GM12878 (cell line): ENCODE data around the gene HIPK4. TPM values are rescaled to one million over a fixed set of nuclear protein-coding genes. Genes with fewer than 3 reads are reported as not detected.

Source experiments
- ATAC-seq: fragments of 200-7000 bp; cut with Tn5 transposase; 3 replicates; pipeline ENCODE4 v1.9.1; 2020; ENCODE audit warnings: mild to moderate bottlenecking, moderate library complexity
- BruUV-seq: library from RNA; stranded (reverse); fragments of 400-500 nt; replicated peaks from 2 replicates; lab custom pipeline; 2021; lab: Mats Ljungman, UMichigan
- CTCF ChIA-PET: fragments of 300-600 bp; sonication (Branson Sonifier 250); formaldehyde crosslinking; extraction: SDS; loops from one replicate; lab custom pipeline; 2021; ENCODE audit warnings: inconsistent platforms; lab: Yijun Ruan, JAX
- POLR2A ChIA-PET: fragments of 350-600 bp; formaldehyde crosslinking; extraction: SDS; loops from one replicate; lab custom pipeline; 2021; ENCODE audit warnings: inconsistent platforms; lab: Charles Lee
- RAD21 ChIA-PET: fragments of 300-600 bp; sonication (Branson Sonifier 250); formaldehyde crosslinking; loops from one replicate; lab custom pipeline; 2023; ENCODE audit warnings: antibody characterized with exemption; ENCODE audit not compliant: unreplicated experiment; lab: Charles Lee
- SMC1A ChIA-PET: fragments of 300-600 bp; sonication (Branson Sonifier 250); formaldehyde crosslinking; loops from one replicate; lab custom pipeline; 2023; ENCODE audit not compliant: unreplicated experiment, uncharacterized antibody; lab: Charles Lee
- DNase-seq: peaks from one replicate; pipeline ENCODE4 v3.0.0-alpha.2; 2011; ENCODE audit warnings: low read depth, low spot score
- FAIRE-seq: peaks from 3 replicates; lab custom pipeline; 2011; peaks lifted over from hg19 to GRCh38; lab: Jason Lieb, UNC
- H2AFZ ChIP-seq: 2 replicates; pipeline ENCODE4 v1.6.0; 2011; ENCODE audit warnings: low read depth, low read length, control low read depth; ENCODE audit not compliant: control insufficient read depth
- H3K27ac ChIP-seq: 2 replicates; pipeline ENCODE4 v1.5.1; 2011; ENCODE audit warnings: control low read depth; ENCODE audit not compliant: control insufficient read depth, insufficient read depth
- H3K27me3 ChIP-seq, 2 experiments: replicated peaks in 1 of 2; 2 replicates each; pipeline versions ENCODE4 v1.6.0 to v1.6.1; 2011; ENCODE audit warnings: low read length in 1 of 2; ENCODE audit not compliant: control insufficient read depth in 2 of 2, insufficient read depth in 2 of 2
- H3K36me3 ChIP-seq, 2 experiments: 2 replicates each; pipeline ENCODE4 v1.5.1; 2011; ENCODE audit warnings: low read length in 1 of 2; ENCODE audit not compliant: control insufficient read depth in 2 of 2, insufficient read depth in 2 of 2
- H3K4me1 ChIP-seq: 2 replicates; pipeline ENCODE4 v1.6.1; 2011; ENCODE audit warnings: mild to moderate bottlenecking, low read length, moderate library complexity, mixed read lengths; ENCODE audit not compliant: control insufficient read depth, insufficient read depth
- H3K4me2 ChIP-seq: 2 replicates; pipeline ENCODE4 v1.6.0; 2011; ENCODE audit warnings: control low read depth; ENCODE audit not compliant: control insufficient read depth, insufficient read depth
- H3K4me3 ChIP-seq: fragments of 200-600 bp; sonication (generic); 2 replicates; pipeline ENCODE4 v1.5.1; 2016
- H3K79me2 ChIP-seq: 2 replicates; pipeline ENCODE4 v1.6.0; 2011; ENCODE audit warnings: low read length; ENCODE audit not compliant: control insufficient read depth, insufficient read depth
- H3K9ac ChIP-seq: 2 replicates; pipeline ENCODE4 v1.8.0; 2011; ENCODE audit warnings: low read length, control low read depth, mixed read lengths; ENCODE audit not compliant: control insufficient read depth, insufficient read depth
- H3K9me3 ChIP-seq: replicated peaks from 3 replicates; pipeline ENCODE4 v1.5.1; 2011; ENCODE audit warnings: mild to moderate bottlenecking, low read length; ENCODE audit not compliant: control insufficient read depth, insufficient read depth
- H4K20me1 ChIP-seq: 2 replicates; pipeline ENCODE4 v1.6.0; 2011; ENCODE audit not compliant: control insufficient read depth, insufficient read depth
- CTCF ChIP-seq, 3 experiments: IDR thresholded peaks in 2 of 3; conservative IDR thresholded peaks in 1 of 3; 2 replicates each; pipeline ENCODE4 v1.5.1; 2011; ENCODE audit warnings: low read depth in 3 of 3, low read length in 3 of 3, mild to moderate bottlenecking in 3 of 3, control low read depth in 2 of 3, moderate library complexity in 2 of 3, inconsistent platforms in 1 of 3, mixed read lengths in 1 of 3; ENCODE audit not compliant: control insufficient read depth in 2 of 3, insufficient read depth in 1 of 3; ENCODE audit errors: extremely low read depth in 1 of 3
- EED ChIP-seq: sonication (generic); IDR thresholded peaks from 2 replicates; pipeline ENCODE4 v1.6.1; 2016; ENCODE audit warnings: antibody characterized with exemption, low read depth
- LARP7 ChIP-seq: fragments of 450-650 bp; IDR thresholded peaks from 2 replicates; pipeline ENCODE4 v1.6.1; 2017; ENCODE audit warnings: mild to moderate bottlenecking
- SIN3A ChIP-seq: IDR thresholded peaks from 2 replicates; pipeline ENCODE4 v1.6.1; 2012; ENCODE audit warnings: low read depth, low read length, improper control_type of control experiment
- SMAD1 ChIP-seq: fragments of 450-650 bp; IDR thresholded peaks from 2 replicates; pipeline ENCODE4 v1.6.1; 2018; ENCODE audit warnings: mild to moderate bottlenecking, low read depth; ENCODE audit not compliant: partially characterized antibody
- SMAD5 ChIP-seq: IDR thresholded peaks from 2 replicates; pipeline ENCODE4 v1.6.1; 2016; ENCODE audit warnings: antibody characterized with exemption, low read depth
- TBL1XR1 ChIP-seq: IDR thresholded peaks from 2 replicates; pipeline ENCODE4 v1.6.1; 2012; ENCODE audit warnings: low read depth, low read length, improper control_type of control experiment
- USF2 ChIP-seq: IDR thresholded peaks from 2 replicates; pipeline ENCODE4 v1.6.1; 2011; ENCODE audit warnings: low read depth, low read length, improper control_type of control experiment, borderline replicate concordance
- ZBED1 ChIP-seq: IDR thresholded peaks from 2 replicates; pipeline ENCODE4 v1.6.1; 2016; ENCODE audit warnings: borderline replicate concordance
- WGBS: methylation state at CpG from one replicate; pipeline ENCODE4 v1.1.6; 2016; ENCODE audit warnings: low lambda C conversion rate; ENCODE audit not compliant: insufficient replicate concordance, insufficient coverage; ENCODE audit errors: missing lambda C conversion rate; 5-methylcytosine and 5-hydroxymethylcytosine counted together
- in situ Hi-C: fragments of 300-500 bp; cut with MboI; formaldehyde crosslinking; loops from 9 replicates; pipeline ENCODE4 v1.14.3; 2018; ENCODE audit warnings: mixed read lengths
- intact Hi-C: fragments of 100-400 bp; cut with micrococcal nuclease; formaldehyde crosslinking; loops from one replicate; pipeline ENCODE4 v1.14.2; 2022; ENCODE audit not compliant: unreplicated experiment
- polyA plus RNA-seq, 11 experiments: library from polyadenylated mRNA; depleted of rRNA in 4 of 11; unstranded in 6 of 11; stranded (reverse) in 5 of 11; fragments of >200 nt; fragmentation: Nextera tagmentation in 4 of 11; fragmentation: Illumina TruSeq in 1 of 11; extraction: Ambion mirVana in 4 of 11; extraction: Trizol in 1 of 11; gene quantifications; 1 replicate in 1 of 11; 2 replicates in 10 of 11; pipeline versions ENCODE4 v1.2.1 to v1.2.3, GENCODE V29; 2011 to 2016; ENCODE audit warnings: inconsistent platforms in 2 of 11, missing spikeins in 2 of 11, low read depth in 1 of 11
- total RNA-seq, 4 experiments: library from RNA; depleted of rRNA in 3 of 4; stranded (reverse); fragments of >200 nt in 3 of 4; fragmentation: Illumina TruSeq in 1 of 4; extraction: Trizol in 1 of 4; gene quantifications; 2 replicates each; pipeline versions ENCODE4 v1.2.1 to v1.2.3, GENCODE V29; 2013 to 2021
- TF ChIP-seq, protein P1 (sequence below): IDR thresholded peaks from 2 replicates; pipeline ENCODE4 v1.6.1; 2012; ENCODE audit warnings: low read depth, low read length, improper control_type of control experiment
- TF ChIP-seq, protein P2 (sequence below): fragments of 150-350 bp; IDR thresholded peaks from 2 replicates; pipeline ENCODE4 v1.6.1; 2016; ENCODE audit warnings: low read depth, low read length

HIPK4 gene
- total and polyA plus RNA-seq, 10 of the 15 experiments (the other 5 are each of a cell fraction or from before 2014, with no cell fraction given) = 0.07 to 0.13 (median 0.08) TPM; not detected in 7

GRCh38 chr19:40378509-40378908 is 11.5 kb downstream of the HIPK4 start:
- BruUV-seq = no TSS peak
- ChIA-PET SMC1A (no interaction called here), POLR2A (no interaction called here), CTCF (interaction anchor here (0.6 kb wide), 1 partner anchor 26 kb away, joined by 3 read pairs; no protein-coding TSS in a partner anchor), RAD21 (no interaction called here)
- H3K4me3 ChIP-seq = no peak overlapping the region
- H3K9me3 ChIP-seq = no peaks in the 10 kb centered on the region
- H3K36me3 ChIP-seq = no peaks in the 10 kb centered on the region
- peak; percentile 73 for ATAC-seq
- H2AFZ ChIP-seq = no peak overlapping the region
- TF ChIP-seq CTCF (IDR thresholded peaks at IDR 0.05 in 2 of 3, conservative IDR thresholded peaks at IDR 0.05 in 1 of 3; ENCODE audit: control insufficient read depth in 2 of 3, extremely low read depth in 1 of 3, insufficient read depth in 1 of 3, low read depth in 3 of 3, low read length in 3 of 3) (peak in 1 of 3 experiments; percentile 18; a peak in 2 of 6 replicates), TBL1XR1 (no peak), SMAD1 (no peak)
- TF ChIP-seq, protein P1, sequence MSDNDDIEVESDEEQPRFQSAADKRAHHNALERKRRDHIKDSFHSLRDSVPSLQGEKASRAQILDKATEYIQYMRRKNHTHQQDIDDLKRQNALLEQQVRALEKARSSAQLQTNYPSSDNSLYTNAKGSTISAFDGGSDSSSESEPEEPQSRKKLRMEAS = no peak
- H3K9ac ChIP-seq = no peak overlapping the region
- FAIRE-seq = no peak
- in situ Hi-C loops = no loop called here
- WGBS = 100% methylated on average over 2 of the region's 2 CpGs
- H3K27me3 ChIP-seq = no peaks in the 10 kb centered on the region
- H3K27ac ChIP-seq = no peak overlapping the region
- no peaks in the 10 kb centered on the region for H3K79me2 ChIP-seq
- no peaks in the 10 kb centered on the region for H3K4me1 ChIP-seq
- no peaks in the 10 kb centered on the region for H4K20me1 ChIP-seq
- no peak overlapping the region for H3K4me2 ChIP-seq
- DNase-seq = no peak
- intact Hi-C loops = no loop called here

- no peak for ATAC-seq
- WGBS = 91% methylated on average over 25 of the region's 25 CpGs
- POLR2A ChIA-PET = no interaction called here
- CTCF ChIA-PET = interaction anchor here (0.6 kb wide), 1 partner anchor 26 kb away, joined by 3 read pairs; no protein-coding TSS in a partner anchor
- Histone ChIP-seq H3K4me1 (no peaks in the 10 kb centered on the region), H3K36me3 (no peaks in the 10 kb centered on the region), H3K27me3 (no peaks in the 10 kb centered on the region), H3K9me3 (no peaks in the 10 kb centered on the region), H3K4me3 (no peak overlapping the region), H3K4me2 (no peak overlapping the region), H3K79me2 (no peaks in the 10 kb centered on the region), H4K20me1 (no peaks in the 10 kb centered on the region), H3K9ac (no peak overlapping the region), H3K27ac (no peak overlapping the region), H2AFZ (no peak overlapping the region)
- in situ Hi-C loops (no loop called here), intact Hi-C loops (no loop called here)
- SMC1A ChIA-PET = no interaction called here
- no peak for DNase-seq
- FAIRE-seq = no peak
- TSS peak; percentile 65 for BruUV-seq
- RAD21 ChIA-PET = no interaction called here
- TF ChIP-seq SIN3A (no peak), LARP7 (no peak), USF2 (no peak), EED (no peak), SMAD5 (no peak), ZBED1 (no peak)
- TF ChIP-seq, protein P2, sequence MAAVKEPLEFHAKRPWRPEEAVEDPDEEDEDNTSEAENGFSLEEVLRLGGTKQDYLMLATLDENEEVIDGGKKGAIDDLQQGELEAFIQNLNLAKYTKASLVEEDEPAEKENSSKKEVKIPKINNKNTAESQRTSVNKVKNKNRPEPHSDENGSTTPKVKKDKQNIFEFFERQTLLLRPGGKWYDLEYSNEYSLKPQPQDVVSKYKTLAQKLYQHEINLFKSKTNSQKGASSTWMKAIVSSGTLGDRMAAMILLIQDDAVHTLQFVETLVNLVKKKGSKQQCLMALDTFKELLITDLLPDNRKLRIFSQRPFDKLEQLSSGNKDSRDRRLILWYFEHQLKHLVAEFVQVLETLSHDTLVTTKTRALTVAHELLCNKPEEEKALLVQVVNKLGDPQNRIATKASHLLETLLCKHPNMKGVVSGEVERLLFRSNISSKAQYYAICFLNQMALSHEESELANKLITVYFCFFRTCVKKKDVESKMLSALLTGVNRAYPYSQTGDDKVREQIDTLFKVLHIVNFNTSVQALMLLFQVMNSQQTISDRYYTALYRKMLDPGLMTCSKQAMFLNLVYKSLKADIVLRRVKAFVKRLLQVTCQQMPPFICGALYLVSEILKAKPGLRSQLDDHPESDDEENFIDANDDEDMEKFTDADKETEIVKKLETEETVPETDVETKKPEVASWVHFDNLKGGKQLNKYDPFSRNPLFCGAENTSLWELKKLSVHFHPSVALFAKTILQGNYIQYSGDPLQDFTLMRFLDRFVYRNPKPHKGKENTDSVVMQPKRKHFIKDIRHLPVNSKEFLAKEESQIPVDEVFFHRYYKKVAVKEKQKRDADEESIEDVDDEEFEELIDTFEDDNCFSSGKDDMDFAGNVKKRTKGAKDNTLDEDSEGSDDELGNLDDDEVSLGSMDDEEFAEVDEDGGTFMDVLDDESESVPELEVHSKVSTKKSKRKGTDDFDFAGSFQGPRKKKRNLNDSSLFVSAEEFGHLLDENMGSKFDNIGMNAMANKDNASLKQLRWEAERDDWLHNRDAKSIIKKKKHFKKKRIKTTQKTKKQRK = no peak
These were observed 12.1 kb downstream of the HIPK4 start for GRCh38 chr19:40377876-40378385.
